ENCODE results near the gene GNA15.

DNA sequence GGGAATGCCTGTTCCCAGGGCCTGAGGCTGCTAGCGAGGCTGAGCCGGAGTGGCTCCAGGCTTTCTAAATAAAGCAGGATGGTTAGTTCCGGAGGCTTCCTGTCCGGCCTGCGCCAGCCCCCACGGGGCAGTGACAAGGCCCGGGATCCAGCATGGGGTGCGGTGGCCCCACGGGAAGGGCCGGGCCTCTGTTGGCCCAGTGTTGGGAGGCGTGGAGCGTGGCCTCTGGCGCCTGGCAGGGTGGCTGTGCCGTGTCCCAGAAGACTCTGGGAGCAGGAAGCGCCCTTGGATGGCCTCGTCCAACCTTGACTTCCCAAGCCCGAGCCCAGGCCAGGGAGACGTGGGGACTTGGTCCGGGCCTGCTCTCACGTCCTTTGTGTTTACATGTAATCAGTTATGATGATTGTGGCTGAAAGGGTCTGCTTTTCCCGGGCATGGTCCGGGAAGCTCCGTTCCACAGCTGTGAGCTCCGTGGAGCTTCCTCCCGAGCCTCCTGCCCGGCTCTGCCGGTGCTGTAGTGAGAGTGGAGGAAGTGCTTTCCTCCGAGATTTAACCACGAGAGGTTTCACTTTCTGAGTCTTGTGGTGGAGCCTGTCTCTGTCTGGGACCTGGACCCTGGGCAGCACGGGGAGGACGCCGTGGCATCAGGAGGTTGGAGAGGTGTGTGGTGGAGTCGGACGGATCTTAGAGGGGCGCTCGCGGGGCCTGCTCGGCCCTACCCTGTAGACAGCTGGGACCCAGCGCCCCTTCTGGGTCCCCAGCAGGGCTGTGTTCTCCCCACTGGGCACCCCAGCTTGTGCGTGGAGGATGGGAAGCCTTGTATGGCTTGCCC is 37.1 kb upstream of the GNA15 start:
- TF ChIP-seq, protein P1, sequence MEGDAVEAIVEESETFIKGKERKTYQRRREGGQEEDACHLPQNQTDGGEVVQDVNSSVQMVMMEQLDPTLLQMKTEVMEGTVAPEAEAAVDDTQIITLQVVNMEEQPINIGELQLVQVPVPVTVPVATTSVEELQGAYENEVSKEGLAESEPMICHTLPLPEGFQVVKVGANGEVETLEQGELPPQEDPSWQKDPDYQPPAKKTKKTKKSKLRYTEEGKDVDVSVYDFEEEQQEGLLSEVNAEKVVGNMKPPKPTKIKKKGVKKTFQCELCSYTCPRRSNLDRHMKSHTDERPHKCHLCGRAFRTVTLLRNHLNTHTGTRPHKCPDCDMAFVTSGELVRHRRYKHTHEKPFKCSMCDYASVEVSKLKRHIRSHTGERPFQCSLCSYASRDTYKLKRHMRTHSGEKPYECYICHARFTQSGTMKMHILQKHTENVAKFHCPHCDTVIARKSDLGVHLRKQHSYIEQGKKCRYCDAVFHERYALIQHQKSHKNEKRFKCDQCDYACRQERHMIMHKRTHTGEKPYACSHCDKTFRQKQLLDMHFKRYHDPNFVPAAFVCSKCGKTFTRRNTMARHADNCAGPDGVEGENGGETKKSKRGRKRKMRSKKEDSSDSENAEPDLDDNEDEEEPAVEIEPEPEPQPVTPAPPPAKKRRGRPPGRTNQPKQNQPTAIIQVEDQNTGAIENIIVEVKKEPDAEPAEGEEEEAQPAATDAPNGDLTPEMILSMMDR (IDR thresholded peaks at IDR 0.05; ENCODE audit: borderline replicate concordance, extremely low read depth, low read length, poor library complexity, severe bottlenecking) = no peak
- TF ChIP-seq EZH2 (IDR thresholded peaks at IDR 0.05; ENCODE audit: borderline replicate concordance, low read depth, low read length, severe bottlenecking) = no peak
